ENCODE measurements around the gene OPA3.
A peak's percentile ranks its signal among the peaks of the same experiment; 100 is the strongest.

Gene OPA3

DNA sequence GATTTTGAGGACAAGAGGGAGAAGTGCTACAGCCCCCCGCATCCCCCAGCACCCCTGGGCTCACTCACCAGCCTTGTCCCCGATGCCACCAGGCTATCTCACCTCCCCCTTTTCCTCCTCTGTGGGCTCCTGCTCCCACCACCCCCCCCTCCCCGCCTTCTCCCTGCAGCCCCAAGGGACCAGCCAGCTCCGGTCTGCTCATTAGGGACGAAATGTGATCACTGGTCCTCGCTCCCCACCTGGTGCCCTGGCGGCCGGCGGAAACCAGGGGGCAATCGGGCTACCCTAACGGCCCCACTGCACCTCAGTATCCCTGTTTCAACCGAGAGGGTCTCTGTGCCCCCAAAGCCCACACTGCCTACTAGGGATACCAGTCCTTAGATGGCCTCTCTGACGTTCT, 14.7 kb upstream of the OPA3 start:
- Histone ChIP-seq H3K27ac (no peak overlapping the region), H3K36me3 (replicated peaks) (no peaks in the 10 kb centered on the region), H3K4me3 (ENCODE audit: low read depth, low read length) (no peak overlapping the region), H3K27me3 (replicated peaks) (peaks cover 19% of the 10 kb centered on the region)
- TF ChIP-seq, protein P1, sequence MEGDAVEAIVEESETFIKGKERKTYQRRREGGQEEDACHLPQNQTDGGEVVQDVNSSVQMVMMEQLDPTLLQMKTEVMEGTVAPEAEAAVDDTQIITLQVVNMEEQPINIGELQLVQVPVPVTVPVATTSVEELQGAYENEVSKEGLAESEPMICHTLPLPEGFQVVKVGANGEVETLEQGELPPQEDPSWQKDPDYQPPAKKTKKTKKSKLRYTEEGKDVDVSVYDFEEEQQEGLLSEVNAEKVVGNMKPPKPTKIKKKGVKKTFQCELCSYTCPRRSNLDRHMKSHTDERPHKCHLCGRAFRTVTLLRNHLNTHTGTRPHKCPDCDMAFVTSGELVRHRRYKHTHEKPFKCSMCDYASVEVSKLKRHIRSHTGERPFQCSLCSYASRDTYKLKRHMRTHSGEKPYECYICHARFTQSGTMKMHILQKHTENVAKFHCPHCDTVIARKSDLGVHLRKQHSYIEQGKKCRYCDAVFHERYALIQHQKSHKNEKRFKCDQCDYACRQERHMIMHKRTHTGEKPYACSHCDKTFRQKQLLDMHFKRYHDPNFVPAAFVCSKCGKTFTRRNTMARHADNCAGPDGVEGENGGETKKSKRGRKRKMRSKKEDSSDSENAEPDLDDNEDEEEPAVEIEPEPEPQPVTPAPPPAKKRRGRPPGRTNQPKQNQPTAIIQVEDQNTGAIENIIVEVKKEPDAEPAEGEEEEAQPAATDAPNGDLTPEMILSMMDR (IDR thresholded peaks at IDR 0.05; ENCODE audit: low read depth, low read length, missing control alignments) = no peak
- DNase-seq = no peak
- in situ Hi-C loops (cut with HindIII; ENCODE audit: low pct_ligation_motif_present, low sequenced_read_pairs) = no loop called here

DNA sequence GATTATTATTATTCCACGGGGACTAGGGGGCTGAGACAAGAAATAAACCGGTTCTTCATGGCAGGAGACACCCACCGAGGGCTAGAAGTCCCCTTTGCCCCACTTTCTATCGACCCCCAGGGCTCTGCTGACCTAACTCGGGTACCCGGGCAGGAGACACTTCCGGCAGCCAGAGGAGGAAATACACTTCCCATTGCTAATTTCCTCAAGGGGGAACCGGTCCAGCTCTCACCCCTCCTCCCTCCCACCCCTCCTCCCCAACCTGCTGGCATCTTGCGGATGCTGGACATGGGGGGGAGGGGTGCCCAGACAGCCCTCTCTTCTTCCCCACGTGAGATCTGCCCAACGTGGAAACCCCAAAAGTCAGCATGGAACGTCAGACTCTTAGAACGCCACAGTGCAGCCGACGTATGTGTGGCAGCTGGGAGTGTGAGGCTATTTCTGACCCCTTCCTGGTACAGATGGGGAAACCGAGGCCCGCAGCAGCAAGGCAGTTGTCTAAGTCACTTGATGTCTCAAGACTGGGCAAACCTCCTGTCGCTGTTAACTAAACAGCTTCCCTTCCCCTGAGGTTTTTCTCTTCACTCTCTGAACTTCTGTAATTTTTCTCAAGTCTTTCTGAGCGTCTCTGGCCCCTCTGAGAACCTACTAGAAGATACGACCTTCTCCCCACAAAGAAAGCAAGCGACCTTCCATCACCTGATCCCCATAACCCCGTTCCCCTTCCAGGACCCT, 13.8 kb upstream of the OPA3 start:
- peaks cover 19% of the 10 kb centered on the region for H3K27me3 ChIP-seq (replicated peaks)

DNA sequence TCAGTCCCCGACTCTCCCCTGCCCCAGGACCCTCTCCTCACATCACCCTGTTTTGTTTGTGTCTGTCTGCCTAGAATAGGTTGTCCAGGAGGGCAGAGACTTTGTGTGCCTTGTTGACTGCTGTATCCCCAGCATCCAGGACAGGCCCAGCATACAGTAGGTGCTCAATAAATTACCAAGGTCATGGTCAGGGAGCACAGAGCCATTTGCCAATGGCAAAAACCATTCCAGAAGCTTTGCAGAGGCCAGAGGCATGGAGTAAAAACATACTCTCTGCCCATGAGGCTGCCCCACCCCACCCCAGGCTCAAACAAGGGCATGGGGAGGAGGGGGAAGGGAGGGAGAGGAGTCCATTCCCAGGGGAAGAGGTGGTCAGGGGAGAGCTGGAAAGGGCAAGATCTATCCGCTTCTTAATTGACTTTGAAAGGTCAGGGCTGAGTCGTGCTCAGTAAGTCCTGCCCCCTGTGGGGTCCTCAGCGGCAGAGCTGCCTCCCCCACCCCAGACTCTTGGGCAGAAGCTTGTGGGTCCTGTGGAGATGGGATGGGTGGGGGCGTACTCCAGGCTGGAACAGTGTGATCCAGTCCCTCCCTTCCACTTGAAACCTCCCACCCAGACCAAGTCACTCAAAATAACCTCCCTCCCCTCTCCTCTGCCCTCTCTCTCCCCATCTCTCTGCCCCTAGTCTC, 13.0 kb upstream of the OPA3 start:
- no peak overlapping the region for H3K27ac ChIP-seq
- DNase-seq = no peak
- no peaks in the 10 kb centered on the region for H3K36me3 ChIP-seq (replicated peaks)
- no peak overlapping the region for H3K4me3 ChIP-seq (ENCODE audit: low read depth, low read length)
- H3K27me3 ChIP-seq (replicated peaks) = peaks cover 19% of the 10 kb centered on the region
- in situ Hi-C loops (cut with HindIII; ENCODE audit: low pct_ligation_motif_present, low sequenced_read_pairs) = no loop called here
- TF ChIP-seq, protein P1 (IDR thresholded peaks at IDR 0.05; ENCODE audit: low read depth, low read length, missing control alignments) = no peak

More for the DNA sequence above, 13.8 kb upstream of the OPA3 start:
- no peak for DNase-seq
- in situ Hi-C loops (cut with HindIII; ENCODE audit: low pct_ligation_motif_present, low sequenced_read_pairs) = no loop called here
- H3K27ac ChIP-seq = no peak overlapping the region
- TF ChIP-seq, protein P1 (IDR thresholded peaks at IDR 0.05; ENCODE audit: low read depth, low read length, missing control alignments) = no peak
- peak overlapping the region; percentile 15 for H3K4me3 ChIP-seq (ENCODE audit: low read depth, low read length)
- no peaks in the 10 kb centered on the region for H3K36me3 ChIP-seq (replicated peaks)

DNA sequence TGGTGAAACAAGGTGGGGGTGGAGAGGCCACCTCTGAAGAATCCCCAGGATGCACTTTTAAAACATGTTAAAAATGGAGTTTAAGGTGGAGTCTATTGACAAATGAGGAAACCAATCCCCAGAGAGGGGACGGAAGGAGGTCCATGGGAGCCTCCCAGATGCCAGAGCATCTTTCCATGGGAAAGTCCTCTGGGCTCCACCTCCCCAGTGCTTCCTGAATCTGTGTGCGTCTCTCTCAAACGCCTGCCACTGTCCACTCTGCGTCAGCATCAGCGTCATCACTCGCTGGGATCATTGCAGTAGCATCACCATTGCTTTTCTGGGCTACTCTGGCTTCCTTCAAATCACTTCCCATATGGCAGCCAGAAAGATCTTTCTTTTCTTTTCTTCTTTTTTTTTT, 11.2 kb upstream of the OPA3 start:
- H3K27ac ChIP-seq = no peak overlapping the region
- in situ Hi-C loops (cut with HindIII; ENCODE audit: low pct_ligation_motif_present, low sequenced_read_pairs) = no loop called here
- peaks cover 4% of the 10 kb centered on the region for H3K27me3 ChIP-seq (replicated peaks)
- H3K4me3 ChIP-seq (ENCODE audit: low read depth, low read length) = no peak overlapping the region
- no peaks in the 10 kb centered on the region for H3K36me3 ChIP-seq (replicated peaks)
- TF ChIP-seq, protein P1 (IDR thresholded peaks at IDR 0.05; ENCODE audit: low read depth, low read length, missing control alignments) = no peak
- no peak for DNase-seq

DNA sequence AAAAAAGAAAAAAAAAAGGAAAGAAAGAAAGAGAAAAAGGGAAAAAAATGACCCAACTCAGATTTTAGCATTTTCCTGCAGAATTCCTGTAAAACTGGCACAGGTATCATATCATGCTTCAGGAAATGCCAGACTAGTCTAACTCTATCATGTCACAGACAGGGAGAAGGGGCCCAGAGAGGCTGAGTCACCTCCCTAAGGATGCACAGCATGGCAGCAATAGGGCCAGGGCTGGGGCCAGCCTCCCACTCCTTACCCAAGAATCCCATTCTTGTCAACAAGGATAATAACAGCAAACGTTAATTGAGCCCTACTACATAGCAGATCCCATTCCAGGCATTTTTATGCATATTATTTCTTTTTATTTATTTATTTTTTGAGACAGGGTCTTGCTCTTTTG, 8.9 kb upstream of the OPA3 start:
- no peaks in the 10 kb centered on the region for H3K27me3 ChIP-seq (replicated peaks)
- in situ Hi-C loops (cut with HindIII; ENCODE audit: low pct_ligation_motif_present, low sequenced_read_pairs) = no loop called here

More for the DNA sequence above, 8.9 kb upstream of the OPA3 start:
- Histone ChIP-seq H3K36me3 (replicated peaks) (no peaks in the 10 kb centered on the region), H3K4me3 (ENCODE audit: low read depth, low read length) (no peak overlapping the region), H3K27ac (no peak overlapping the region)
- no peak for DNase-seq
- TF ChIP-seq, protein P1 (IDR thresholded peaks at IDR 0.05; ENCODE audit: low read depth, low read length, missing control alignments) = no peak
